Smooth muscle cell of bladder (primary cell): ENCODE results near the gene TNK2. TPM values are rescaled to one million over a fixed set of nuclear protein-coding genes. Genes with fewer than 3 reads are reported as not detected.

Experiments used
- total RNA-seq: library from RNA; depleted of rRNA; stranded (reverse); fragments of >200 nt; gene quantifications from 2 replicates; pipeline ENCODE4 v1.2.3, GENCODE V29; 2014

The TNK2 gene
- total RNA-seq: 4.0 and 5.6 TPM in 2 replicates

GRCh38 chr3:195907934-195908693 is at the start of gene TNK2:
Gene TNK2, minus strand, starts transcription at chr3:195908551. Its CDS starts 19,963 bp downstream, at chr3:195888588.

Other genes starting within 250 kb of the TNK2 start
- 0.57 and 0.74 TPM in 2 replicates for gene MUC20, start 187.6 kb downstream of the TNK2 start, total RNA-seq
- under 0.01 TPM in 1 of 2 replicates, not detected in the other for gene MUC4, start 96.6 kb downstream of the TNK2 start, total RNA-seq
- 1,389 and 2,476 TPM in 2 replicates for gene TFRC, start 173.5 kb upstream of the TNK2 start, total RNA-seq